ENCODE data around the gene SFXN2.
"Not testable (repeated sequence)": the region's sequence is repeated elsewhere in the genome, so short reads cannot be mapped to it uniquely, and the experiment has no call there.

Gene SFXN2

DNA sequence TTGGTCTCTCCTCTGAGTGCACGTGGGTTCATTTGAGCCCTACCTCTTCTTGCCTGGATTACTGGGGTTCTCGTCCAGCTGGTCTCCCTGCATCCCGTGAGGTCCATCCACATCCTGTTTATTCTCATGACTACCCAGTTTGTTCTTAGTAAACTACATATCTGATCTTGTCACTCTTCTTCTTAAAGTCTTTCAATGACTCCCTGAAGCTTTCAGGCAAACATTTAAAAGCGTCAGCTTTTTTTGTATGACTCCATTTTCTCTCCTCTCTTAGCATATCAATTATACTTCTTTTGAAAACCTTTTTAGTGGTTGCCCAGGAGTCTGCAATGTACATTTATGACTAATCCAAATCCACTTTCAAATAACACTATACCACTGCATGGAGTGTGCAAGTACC lies 7.5 kb downstream of the SFXN2 start:
- no peak for DNase-seq

DNA sequence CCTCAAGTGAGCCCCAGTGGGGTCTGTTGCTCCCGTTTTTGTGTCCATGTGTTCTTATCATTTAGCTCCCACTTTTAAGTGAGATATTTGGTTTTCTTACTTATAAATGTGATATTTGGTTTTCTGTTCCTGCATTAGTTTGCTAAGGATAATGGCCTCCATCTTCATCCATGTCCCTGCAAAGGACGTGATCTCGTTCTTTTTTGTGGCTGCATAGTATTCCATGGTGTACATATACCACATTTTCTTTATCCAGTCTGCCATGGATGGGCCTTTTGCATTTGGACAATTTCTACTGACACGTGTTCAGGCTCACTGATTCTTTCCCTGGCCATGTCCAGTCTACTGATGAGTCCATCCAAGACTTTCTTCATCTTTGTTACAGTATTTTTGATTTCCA lies 9.6 kb downstream of the SFXN2 start:
- DNase-seq = no peak

DNA sequence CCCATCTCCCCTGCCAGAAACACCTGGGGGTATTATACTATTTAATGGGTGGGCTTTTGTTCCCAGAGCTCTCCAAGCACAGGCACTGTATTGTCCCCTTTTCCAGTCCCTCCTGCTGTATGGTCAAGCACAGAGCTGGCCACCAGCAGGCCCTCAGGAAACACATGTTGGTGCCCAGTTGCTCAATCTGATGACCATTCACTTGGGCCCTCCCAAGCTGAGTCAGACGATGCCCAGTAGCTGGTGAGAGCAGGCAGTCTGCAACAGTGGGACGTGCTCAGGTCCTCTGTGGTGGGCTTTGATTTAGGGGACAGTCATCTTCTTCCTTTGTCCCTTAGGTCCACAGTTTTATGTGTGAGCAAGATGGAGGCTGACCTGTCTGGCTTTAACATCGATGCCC lies 11.8 kb downstream of the SFXN2 start:
- no peak for DNase-seq

DNA sequence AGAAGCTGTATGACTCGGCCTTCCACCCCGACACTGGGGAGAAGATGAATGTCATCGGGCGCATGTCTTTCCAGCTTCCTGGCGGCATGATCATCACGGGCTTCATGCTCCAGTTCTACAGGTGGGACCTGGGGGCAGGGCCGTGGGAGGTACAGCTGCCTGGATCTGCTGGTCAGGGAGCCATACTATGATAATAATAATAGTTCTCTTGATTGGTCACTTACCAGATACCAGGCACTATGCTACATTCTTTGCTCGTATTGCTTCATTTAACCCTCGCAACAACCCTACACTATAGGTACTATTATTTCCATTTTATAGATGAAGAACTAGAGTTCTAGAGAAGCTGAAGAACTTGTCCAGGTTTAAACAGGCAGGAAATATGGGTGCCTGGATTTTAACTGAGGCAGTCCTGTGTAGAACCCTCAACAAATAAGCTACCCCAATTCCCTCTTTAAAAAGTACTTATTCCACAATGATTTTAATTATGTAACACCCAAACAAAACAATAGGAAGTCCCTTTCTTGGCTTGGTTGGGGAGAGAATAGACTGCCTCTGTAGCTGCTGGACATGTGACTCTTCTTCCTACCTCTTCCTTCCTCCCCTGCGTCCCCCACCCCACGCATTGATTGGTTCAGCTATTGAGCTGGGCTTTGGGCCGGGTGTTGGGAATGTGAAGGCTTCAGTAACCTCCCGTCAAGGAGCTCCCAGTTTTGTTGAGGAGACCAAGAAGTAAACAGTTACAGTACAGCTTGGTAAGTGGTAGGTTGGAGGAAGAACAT lies 12.8 kb downstream of the SFXN2 start:
- no peak for DNase-seq

DNA sequence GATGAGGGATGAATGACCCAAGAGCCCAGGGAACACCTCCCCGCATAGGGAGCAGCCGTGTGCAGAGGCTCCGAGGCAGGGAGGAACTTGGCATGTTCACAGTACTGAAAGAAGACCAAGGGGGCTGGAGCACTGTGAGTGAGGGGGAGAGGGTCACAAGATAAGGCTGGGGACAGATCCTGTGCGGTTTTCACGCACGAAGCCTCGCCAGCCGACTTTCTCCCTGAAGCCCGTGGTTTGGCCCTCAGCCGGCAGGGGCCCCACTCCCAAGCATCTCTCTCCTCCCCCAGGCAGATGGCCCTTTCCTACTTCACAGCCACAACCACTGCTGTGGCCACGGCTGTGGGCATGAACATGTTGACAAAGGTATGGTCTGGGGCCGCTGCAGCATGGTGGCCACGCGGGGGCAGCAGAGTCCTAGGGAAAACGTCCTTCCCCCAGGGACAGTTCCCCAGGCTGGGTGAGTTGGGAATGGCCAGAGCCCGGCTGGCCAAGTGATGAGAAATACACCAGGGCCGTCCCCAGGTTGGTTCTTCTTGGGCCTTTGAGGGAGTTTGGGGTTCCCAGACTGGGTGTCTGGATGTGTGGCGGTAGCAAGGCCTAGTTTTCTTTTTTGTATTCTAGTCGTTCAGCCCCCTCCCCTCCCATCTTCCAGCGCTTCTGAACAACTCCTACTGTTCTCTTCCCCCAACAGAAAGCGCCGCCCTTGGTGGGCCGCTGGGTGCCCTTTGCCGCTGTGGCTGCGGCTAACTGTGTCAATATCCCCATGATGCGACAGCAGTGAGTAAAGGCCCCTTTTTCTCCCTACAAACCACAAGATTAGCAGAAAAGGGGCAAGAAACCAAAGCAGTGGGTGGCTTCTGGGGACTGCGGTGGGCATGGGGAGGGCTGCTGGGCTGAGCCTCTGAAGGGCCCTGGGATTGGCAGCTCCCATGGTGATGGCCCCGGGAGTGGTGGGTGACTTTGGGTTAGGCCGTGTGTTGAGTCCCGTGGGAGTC lies 14.9 kb downstream of the SFXN2 start:
- DNase-seq = peak; percentile 74

DNA sequence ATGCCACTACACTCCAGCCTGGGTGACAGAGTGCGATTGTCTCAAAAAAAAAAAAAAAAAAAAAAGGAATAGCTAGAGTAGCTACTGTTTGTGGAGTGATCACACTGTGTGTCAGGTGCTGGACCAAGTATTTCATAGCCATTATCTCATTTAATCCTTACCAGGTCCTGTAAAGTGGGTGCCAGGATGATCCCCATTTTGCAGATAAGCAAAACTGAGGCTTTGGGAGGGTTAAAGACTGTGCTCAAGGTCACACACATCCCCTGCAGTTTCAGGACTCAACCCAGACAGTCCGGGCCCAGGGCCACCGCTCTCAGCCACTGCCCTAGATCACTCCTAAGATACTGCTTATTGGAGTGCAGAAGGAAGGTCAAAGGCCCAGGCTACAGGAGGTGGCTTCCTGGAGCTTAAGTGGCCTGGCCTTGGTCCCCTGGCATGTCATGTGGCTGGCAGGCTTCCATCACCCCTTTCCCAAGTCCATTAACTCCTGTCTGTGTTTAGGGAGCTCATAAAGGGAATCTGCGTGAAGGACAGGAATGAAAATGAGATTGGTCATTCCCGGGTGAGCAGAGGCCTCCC lies 16.9 kb downstream of the SFXN2 start:
- DNase-seq = no peak

DNA sequence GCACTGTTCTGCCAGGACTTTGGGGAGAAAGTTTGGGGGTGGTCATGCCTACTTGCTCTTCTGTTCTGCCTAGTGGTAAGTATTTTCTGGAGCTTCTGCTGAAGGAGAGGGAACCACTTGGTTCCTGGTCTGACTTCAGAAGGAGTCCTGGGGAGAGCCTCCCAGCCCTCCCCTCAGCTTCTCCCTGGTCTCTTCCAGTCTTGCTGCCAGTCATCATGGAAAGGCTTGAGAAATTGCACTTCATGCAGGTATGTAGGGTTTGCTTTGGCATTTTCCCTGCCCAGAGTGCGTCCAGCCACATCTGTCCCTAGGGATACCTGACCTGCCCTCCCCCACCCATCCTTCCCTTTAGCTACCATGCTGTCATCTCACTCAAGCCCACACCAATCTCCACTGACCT lies 18.2 kb downstream of the SFXN2 start:
- DNase-seq = no peak

DNA sequence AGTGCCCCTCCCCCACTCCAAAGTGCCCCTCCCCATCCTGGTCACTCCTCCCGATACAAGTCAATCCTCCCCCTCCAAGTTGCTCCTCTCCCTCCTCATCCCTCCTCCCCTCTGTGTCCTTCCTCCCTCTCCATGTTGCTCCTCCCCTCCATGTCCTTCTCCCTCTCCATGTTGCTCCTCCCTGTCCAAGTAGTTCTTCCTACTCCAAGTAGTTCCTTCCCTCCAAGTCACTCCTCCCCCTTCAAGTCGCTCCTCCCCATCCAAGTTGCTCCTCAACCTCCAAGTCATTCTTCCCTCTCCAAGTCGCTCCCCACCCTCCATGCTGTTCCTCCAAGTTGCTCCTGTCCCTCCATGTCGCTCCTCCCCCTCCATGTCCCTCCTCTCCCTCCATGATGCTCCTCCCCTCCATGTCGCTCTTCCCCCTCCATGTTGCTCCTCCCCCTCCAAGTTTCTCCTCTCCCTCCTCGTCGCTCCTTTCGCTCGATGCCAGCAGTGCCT lies 20.7 kb downstream of the SFXN2 start:
- no peak for DNase-seq

DNA sequence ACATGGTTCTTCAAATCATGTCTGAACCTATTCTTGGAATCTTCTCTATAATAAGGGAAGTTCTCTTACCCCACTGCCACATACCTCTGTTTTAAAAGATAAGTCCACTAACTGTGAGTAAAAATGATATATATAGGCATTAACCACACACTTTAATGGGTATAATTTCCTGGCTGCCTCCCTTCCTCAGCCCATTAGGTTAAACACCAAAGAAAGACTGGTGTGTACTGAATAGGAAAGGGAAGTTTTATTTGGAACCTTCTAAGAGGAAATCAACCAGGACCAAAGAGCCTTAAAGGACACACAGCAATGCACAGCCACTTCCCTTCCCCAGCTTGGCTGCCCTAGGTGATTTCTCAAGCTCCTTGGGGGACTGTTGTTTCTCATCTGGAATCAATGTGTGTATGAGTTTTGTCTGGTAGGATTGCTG lies 24.3 kb downstream of the SFXN2 start:
- DNase-seq = no peak

DNA sequence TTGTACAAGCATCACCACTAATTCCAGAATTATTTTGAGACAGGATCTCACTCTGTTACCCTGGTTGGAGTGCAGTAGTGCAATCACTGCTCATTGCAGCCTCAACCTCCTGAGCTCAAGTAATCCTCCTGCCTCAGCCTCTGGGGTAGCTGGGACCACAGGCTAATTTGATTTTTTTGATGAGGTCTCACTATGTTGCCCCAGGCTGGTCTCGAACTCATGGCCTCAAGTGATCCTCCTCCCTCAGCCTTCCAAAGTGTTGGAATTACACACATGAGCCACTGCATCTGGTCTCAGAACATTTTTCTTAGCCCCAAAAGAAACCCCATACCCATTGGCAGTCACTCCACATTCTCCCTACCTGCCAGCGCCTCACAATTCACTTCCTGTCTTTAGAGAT lies 25.8 kb downstream of the SFXN2 start:
- DNase-seq = no peak

DNA sequence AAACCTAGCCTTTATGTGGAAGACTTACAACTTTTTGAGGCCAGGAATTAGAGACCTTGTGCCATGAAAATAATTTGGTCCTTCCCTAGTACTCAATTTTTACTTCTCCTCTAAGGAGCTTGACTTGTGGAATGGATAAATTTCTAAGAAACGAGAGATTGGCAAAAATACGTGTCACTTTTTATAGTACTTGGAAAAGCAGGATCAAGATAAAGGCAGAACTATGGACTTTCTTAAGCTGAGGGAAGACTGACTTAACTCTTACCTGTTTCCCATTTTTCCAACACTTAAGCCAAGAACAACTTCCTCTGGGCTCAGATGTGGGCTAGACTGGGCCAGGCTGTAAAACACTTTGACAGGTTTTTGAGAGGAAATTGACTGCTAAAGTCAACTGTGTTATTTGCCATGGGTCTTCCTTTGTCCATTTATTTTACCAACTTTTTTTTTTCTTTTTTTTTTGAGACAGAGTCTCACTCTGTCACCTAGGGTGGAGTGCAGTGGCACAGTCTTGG lies 27.3 kb downstream of the SFXN2 start:
- no peak for DNase-seq

DNA sequence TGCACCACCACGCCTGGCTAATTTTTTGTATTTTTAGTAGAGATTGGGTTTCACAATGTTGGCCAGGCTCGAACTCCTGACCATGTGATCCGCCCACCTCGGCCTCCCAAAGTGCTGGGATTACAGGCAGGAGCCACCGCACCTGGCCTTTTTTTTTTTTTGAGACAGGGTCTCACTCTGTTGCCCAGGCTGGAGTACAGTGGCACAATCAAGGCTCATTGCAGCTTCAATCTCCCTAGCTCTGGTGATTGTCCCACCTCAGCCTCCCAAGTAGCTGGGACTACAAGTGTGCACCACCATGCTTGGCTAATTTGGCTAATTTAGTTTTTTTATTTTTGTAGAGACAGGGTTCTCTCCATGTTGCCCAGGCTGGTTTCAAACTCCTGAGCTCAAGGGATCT lies 27.9 kb downstream of the SFXN2 start:
- DNase-seq = not testable (repeated sequence)

DNA sequence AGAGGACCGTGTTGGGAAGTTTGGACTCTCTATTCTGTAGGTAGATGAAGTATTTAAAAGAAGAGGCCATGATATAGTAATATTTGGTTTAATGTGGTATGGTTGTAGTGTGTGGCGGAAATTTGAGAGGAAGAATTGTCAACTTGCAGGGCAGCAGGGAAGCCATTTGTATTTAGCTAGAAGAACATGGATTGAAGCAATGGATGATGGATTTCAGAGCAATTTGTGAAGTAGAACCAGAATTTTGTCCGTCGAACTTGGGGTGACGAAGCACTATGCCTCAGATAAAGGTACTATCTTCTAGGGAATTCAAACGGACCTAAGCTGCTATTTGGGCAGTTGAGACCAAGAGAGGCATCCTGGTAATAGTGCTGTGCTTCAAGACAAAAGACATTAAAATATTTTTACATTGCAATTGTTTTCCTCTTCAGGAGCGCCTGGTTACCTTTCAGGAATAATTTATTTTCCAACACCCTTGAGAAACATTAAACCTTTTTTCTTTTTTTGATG lies 28.7 kb downstream of the SFXN2 start:
- DNase-seq = no peak

DNA sequence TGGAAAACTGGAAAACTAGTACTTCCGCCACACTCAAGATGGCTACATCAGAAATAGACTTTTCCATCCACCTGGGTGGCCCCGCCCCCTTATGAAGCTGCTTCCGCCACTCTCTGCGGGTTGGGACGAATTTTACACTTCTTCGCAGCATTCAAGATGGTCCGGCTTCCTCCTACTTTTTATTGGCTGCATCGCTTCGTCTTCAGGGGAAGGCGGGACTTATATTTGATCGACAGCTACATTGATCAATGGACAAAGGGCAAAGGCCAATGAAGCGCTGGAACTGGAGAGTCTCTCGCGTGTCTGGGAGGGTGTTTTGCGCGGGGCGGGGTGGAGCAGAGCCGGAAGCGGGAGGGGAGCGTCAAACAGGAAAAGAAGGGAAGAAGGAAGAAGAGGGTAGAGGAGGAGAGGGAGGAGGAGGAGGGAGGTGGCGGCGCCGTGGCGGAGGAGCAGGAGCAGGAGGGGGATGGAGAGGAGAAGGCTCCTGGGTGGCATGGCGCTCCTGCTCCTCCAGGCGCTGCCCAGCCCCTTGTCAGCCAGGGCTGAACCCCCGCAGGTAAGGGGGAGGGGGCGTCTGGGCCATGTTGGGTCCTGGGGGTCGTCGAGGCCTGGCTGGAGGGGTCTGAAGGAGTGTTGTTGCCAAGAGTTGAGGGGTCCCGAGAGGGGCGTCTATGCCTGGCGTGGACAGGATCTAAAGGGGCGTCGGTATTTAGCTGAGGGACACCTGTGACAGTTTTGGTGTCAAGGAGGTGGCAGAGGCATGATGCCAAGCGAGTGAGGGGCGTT lies 29.3 kb downstream of the SFXN2 start, which contains the start of gene WBP1L:
TSS of gene WBP1L (plus strand) at position 361 of the 786 bp plus-strand sequence. CDS start at position 467, 106 bp downstream.
- DNase-seq = peak; percentile 100

DNA sequence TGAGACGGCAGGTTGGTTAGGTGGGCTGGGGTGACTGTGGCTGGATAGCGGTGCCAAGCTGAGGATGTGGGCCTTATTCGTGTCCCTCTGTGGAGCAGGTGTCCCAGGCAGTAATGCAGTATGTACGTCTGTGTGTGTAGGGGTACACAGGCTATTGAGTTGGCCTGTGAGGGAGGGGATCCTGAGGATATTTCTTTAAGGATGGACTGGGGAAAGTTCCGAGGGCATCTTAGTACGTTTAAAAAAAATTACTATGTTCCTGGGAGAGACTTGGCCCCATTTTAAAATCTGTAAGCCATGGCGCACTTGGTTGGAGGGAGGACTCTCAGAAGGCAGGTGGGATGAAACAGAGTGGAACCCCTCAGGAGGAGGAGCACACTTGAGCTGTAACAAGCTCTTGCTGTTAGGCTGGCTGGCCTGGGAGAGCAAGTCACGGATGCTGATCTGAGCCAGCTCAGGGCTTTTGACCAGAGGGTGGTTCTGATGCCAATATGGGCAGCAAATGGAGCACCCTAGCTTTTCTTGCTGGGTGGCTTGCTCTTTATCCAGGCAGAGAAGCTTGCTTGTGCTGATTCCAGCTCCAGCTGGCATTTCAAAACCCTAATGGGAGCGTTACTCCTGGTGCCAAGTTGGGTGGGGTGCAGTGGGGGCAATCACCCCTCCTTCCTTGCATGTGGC lies 30.1 kb downstream of the SFXN2 start:
- no peak for DNase-seq

DNA sequence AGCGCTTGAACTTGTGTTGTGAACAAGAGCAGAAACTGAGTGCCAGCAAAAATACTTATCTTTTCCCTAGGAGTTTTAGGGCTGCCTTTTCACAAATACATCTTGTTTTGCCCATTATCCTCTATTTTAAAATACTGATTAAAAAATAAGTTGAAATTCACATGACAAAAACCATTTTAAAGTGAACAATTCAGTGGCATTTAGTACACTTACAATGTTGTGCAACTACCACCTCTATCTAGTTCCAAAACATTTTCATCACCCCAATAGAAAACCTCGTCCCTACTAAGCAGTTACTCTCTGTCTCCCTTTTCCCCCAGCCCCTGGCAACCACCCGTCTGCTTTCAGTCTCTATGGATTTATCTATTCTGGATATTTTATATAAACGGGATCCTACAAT lies 30.7 kb downstream of the SFXN2 start:
- no peak for DNase-seq

DNA sequence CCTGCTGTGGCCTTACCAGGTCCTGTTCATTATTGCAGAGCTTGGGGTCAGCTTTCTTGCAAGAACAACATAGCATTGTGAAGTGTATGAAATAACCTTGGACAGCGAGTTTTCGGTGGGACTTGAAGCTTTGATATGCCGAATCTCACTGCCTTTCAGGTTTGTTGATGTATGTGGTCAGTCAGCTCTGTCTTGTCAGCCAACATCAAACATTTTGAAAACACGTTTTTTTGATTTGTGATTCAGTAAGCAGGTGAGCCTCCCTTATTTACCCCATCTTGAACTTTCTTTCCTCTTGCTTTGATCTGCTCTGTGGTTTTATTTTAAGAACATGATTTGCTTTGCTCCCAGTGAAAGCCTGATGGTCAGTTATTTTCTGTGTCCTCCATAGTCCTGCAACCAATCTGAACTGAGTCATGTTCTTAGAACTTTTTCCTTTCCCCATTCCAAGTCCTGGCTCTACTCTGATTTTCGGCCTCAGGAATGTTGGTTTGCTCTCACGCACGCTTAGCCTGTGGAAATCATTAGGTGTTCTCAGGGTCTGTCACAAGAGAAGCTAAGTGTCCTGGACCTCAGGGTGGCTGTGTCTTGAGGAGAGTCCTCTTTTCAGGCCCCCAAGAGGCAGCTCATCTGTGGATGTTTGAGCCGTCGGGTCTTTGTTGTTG lies 38.0 kb downstream of the SFXN2 start:
- DNase-seq = peak; percentile 73

DNA sequence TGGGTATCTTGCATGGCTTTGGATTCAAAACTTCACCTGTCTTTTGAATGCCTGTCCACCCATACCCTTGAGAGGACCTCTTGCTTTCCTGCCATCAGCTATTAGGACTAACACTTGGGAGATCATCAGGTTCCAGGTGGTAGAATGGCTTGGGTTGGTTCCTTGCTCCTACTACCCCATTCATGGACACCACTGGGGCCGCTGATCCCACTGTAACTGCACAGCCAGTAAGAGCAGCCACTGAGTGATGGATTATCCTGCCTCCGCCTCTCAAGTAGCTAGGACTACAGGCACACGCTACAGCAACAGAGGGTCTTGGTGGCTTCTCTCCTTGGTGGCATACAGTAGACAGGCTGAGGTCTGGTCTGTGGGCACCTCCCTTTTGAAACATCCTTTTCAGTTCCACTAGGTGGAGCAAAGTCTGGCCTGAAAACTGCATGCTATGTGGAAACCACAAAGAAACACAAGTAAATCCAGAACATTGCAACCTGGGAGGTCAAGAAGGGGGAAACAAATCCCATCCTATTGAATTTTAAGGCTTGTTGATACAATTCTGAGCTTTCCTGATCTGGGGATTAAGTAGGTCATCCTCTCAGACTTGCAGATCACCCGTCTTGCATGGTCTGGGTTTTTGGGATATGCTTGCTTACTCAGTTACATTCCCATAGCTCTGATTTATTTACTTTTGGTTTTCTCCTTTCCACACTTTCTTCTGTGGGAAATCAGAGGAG lies 38.7 kb downstream of the SFXN2 start:
- peak; percentile 87 for DNase-seq

DNA sequence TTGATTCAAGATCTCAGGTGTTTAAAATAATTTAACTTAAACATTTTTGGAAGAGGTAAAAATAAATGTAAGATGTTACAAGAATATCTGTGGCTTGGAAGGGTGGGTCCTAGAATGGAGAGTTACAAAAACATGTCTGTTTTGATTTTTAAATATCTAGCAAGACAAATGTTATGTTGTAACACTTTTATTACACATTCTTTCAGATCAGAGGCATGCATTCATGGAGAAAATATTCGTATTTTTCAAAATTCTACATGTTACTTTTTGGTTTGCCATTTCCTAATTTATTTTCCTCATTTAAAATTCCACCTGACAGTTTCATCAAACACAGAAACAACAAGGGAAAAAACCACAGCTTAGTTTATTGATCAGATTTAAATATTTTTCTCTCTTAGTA lies 39.3 kb downstream of the SFXN2 start:
- peak; percentile 28 for DNase-seq

DNA sequence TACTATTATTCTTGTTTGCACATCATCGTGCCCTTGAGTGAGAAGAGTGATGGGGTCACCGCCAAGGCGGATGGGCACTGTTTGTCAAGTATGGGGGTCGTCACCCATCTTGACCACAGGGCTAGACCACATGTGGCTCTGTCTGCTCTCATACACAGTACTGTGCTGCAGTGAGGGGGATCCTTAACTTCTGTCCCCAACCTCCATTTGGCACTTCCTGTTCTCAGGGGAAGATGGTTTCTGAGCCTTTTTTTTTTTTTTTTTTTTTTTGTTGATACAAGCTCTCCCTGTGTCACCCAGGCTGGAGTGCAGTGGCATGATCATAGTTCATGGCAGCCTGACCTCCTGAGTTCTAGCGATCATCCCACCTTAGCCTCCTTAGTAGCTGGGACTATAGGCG lies 42.9 kb downstream of the SFXN2 start:
- no peak for DNase-seq
